ENCODE data around the gene PLBD1.

- TF ChIP-seq CTCF (IDR thresholded peaks at IDR 0.05) = peak in 4 of 5 experiments; percentile 30 to 49 (median 32)
- no peak for TF ChIP-seq POLR2AphosphoS5 (IDR thresholded peaks at IDR 0.05)
- no peak for TF ChIP-seq POLR2A (IDR thresholded peaks at IDR 0.05)
These were observed 113.4 kb downstream of the PLBD1 start for GRCh38 chr12:14454098-14454907.

All from transverse colon (tissue), 4 donors.